ENCODE measurements around the gene MRTFB. TPM values are rescaled to one million over a fixed set of nuclear protein-coding genes. Genes with fewer than 3 reads are reported as not detected.

The MRTFB gene
- total RNA-seq, 1 experiment from 2014 or later, result 12.7 TPM

GRCh38 chr16:14289692-14290340 is 218.7 kb downstream of the MRTFB start:
- ChIA-PET CTCF (no interaction called here), POLR2A (ENCODE audit: unreplicated experiment) (no interaction called here)
- Histone ChIP-seq H3K9ac (ENCODE audit: low read length) (no peak overlapping the region), H3K9me2 (replicated peaks; ENCODE audit: low read length) (no peaks in the 10 kb centered on the region), H3K4me1 (ENCODE audit: insufficient read depth, low read length) (no peaks in the 10 kb centered on the region), H3K4me3 (ENCODE audit: low read length) (no peak overlapping the region), H3K79me2 (ENCODE audit: low read length) (no peaks in the 10 kb centered on the region), H2AFZ (ENCODE audit: low read length) (no peak overlapping the region), H3K9me3 (ENCODE audit: low read length) (no peaks in the 10 kb centered on the region), H3K36me3 (ENCODE audit: low read depth, low read length) (no peaks in the 10 kb centered on the region), H3K4me2 (ENCODE audit: low read length) (no peak overlapping the region), H3F3A (ENCODE audit: low read length, unreplicated experiment) (no peaks in the 10 kb centered on the region), H3K27ac (ENCODE audit: low read length) (no peak overlapping the region), H3K27me3 (ENCODE audit: low read length) (no peaks in the 10 kb centered on the region), H4K20me1 (ENCODE audit: low read length) (no peaks in the 10 kb centered on the region)
- no TSS peak for BruUV-seq (replicated peaks)
- TF ChIP-seq EZH2 (IDR thresholded peaks at IDR 0.05; ENCODE audit: low read length, unreplicated experiment) (no peak), CTCF (conservative IDR thresholded peaks at IDR 0.05; ENCODE audit: low read depth, low read length) (peak; percentile 63), EZH2phosphoT487 (IDR thresholded peaks at IDR 0.05; ENCODE audit: borderline replicate concordance, low read length) (no peak)
- intact Hi-C loops (cut with micrococcal nuclease), result no loop called here
- ATAC-seq (no peak), DNase-seq (peak; percentile 34)

- H3K4me1 ChIP-seq (ENCODE audit: insufficient read depth, low read length), result no peaks in the 10 kb centered on the region
- no peaks in the 10 kb centered on the region for H3F3A ChIP-seq (ENCODE audit: low read length, unreplicated experiment)
- POLR2A ChIA-PET (ENCODE audit: unreplicated experiment), result no interaction called here
- H3K9me3 ChIP-seq (ENCODE audit: low read length), result no peaks in the 10 kb centered on the region
- no peaks in the 10 kb centered on the region for H3K36me3 ChIP-seq (ENCODE audit: low read depth, low read length)
- no peak overlapping the region for H3K9ac ChIP-seq (ENCODE audit: low read length)
- no peak for ATAC-seq
- no peaks in the 10 kb centered on the region for H3K27me3 ChIP-seq (ENCODE audit: low read length)
- DNase-seq, result no peak
- no TSS peak for BruUV-seq (replicated peaks)
- CTCF ChIA-PET, result no interaction called here
- H3K4me3 ChIP-seq (ENCODE audit: low read length), result no peak overlapping the region
- no peak overlapping the region for H2AFZ ChIP-seq (ENCODE audit: low read length)
- TF ChIP-seq EZH2 (IDR thresholded peaks at IDR 0.05; ENCODE audit: low read length, unreplicated experiment), result no peak
- TF ChIP-seq EZH2phosphoT487 (IDR thresholded peaks at IDR 0.05; ENCODE audit: borderline replicate concordance, low read length), result no peak
- no peak for TF ChIP-seq CTCF (conservative IDR thresholded peaks at IDR 0.05; ENCODE audit: low read depth, low read length)
- no peaks in the 10 kb centered on the region for H3K79me2 ChIP-seq (ENCODE audit: low read length)
- no peak overlapping the region for H3K4me2 ChIP-seq (ENCODE audit: low read length)
- intact Hi-C loops (cut with micrococcal nuclease), result no loop called here
- H4K20me1 ChIP-seq (ENCODE audit: low read length), result no peaks in the 10 kb centered on the region
- H3K27ac ChIP-seq (ENCODE audit: low read length), result no peak overlapping the region
- H3K9me2 ChIP-seq (replicated peaks; ENCODE audit: low read length), result no peaks in the 10 kb centered on the region
These were observed 220.2 kb downstream of the MRTFB start for GRCh38 chr16:14291286-14291685.

GRCh38 chr16:14292051-14292825 is 221.1 kb downstream of the MRTFB start:
- TF ChIP-seq CTCF (conservative IDR thresholded peaks at IDR 0.05; ENCODE audit: low read depth, low read length), result no peak
- TF ChIP-seq EZH2phosphoT487 (IDR thresholded peaks at IDR 0.05; ENCODE audit: borderline replicate concordance, low read length), result no peak
- no peak for TF ChIP-seq EZH2 (IDR thresholded peaks at IDR 0.05; ENCODE audit: low read length, unreplicated experiment)

More at GRCh38 chr16:14292051-14292825, 221.1 kb downstream of the MRTFB start:
- no peak for ATAC-seq
- Histone ChIP-seq H3K27me3 (ENCODE audit: low read length) (no peaks in the 10 kb centered on the region), H3K4me1 (ENCODE audit: insufficient read depth, low read length) (no peaks in the 10 kb centered on the region), H3K36me3 (ENCODE audit: low read depth, low read length) (no peaks in the 10 kb centered on the region), H3F3A (ENCODE audit: low read length, unreplicated experiment) (no peaks in the 10 kb centered on the region), H3K27ac (ENCODE audit: low read length) (no peak overlapping the region), H2AFZ (ENCODE audit: low read length) (no peak overlapping the region), H4K20me1 (ENCODE audit: low read length) (no peaks in the 10 kb centered on the region), H3K9ac (ENCODE audit: low read length) (no peak overlapping the region), H3K4me3 (ENCODE audit: low read length) (no peak overlapping the region), H3K4me2 (ENCODE audit: low read length) (no peak overlapping the region), H3K9me3 (ENCODE audit: low read length) (no peaks in the 10 kb centered on the region), H3K79me2 (ENCODE audit: low read length) (no peaks in the 10 kb centered on the region), H3K9me2 (replicated peaks; ENCODE audit: low read length) (no peaks in the 10 kb centered on the region)
- CTCF ChIA-PET, result no interaction called here
- no peak for DNase-seq
- intact Hi-C loops (cut with micrococcal nuclease), result no loop called here
- POLR2A ChIA-PET (ENCODE audit: unreplicated experiment), result no interaction called here
- no TSS peak for BruUV-seq (replicated peaks)
